GM19468 (cell line): ENCODE measurements around the gene SNX14.

Experiments used
- ATAC-seq: cut with Tn5 transposase; IDR thresholded peaks from one replicate; pipeline ENCODE4 v1.9.1; 2021; ENCODE audit warnings: mild to moderate bottlenecking, moderate library complexity, moderate number of reproducible peaks; ENCODE audit not compliant: unreplicated experiment; ENCODE audit errors: extremely low read depth

SNX14 gene

GRCh38 chr6:85516168-85516567 lies 77.5 kb downstream of the SNX14 start:
- ATAC-seq = no peak

- ATAC-seq = no peak
Measured at GRCh38 chr6:85506441-85507093, 87.1 kb downstream of the SNX14 start.

- ATAC-seq = no peak
Measured at GRCh38 chr6:85498596-85499258, 94.9 kb downstream of the SNX14 start.

DNA sequence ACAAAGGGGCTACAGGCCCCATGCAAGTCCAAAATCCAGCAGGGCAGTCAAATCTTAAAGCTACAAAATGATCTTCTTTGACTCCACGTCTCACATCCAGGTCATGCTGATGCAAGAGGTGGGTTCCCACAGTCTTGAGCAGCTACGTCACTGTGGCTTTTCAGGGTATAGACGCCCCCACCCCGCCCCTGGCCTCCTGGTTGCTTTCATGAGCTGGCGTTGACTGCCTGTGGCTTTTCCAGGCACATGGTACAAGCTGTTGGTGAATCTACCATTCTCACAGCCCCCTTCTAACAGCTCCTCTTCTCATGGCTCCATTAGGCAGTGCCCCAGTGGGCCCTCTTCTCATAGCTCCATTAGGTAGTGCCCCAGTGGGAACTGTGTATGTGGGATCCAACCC lies 96.8 kb downstream of the SNX14 start:
- no peak for ATAC-seq

DNA sequence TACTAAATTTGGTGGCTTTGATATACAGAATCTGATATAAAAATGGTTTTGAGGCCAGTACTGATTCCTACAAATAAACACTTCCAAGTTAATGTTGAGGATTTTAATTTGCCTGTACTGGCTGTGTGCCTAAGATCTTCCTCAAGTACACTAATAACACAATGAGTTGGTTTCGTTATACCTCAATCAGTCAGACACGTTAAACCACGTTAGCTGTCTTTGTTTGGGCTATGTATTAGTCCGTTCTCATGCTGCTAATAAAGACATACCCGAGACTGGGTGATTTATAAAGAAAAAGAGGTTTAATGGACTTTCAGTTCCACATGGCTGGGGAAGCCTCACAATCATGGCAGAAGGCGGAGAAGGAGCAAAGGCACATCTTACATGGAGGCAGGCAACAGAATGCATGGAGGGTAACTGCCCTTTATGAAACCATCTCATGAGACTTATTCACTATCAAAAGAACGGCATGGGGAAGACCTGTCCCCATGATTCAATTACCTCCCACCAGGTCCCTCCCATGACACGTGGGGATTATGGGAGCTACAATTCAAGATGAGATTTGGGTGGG lies 97.6 kb downstream of the SNX14 start:
- ATAC-seq = no peak

DNA sequence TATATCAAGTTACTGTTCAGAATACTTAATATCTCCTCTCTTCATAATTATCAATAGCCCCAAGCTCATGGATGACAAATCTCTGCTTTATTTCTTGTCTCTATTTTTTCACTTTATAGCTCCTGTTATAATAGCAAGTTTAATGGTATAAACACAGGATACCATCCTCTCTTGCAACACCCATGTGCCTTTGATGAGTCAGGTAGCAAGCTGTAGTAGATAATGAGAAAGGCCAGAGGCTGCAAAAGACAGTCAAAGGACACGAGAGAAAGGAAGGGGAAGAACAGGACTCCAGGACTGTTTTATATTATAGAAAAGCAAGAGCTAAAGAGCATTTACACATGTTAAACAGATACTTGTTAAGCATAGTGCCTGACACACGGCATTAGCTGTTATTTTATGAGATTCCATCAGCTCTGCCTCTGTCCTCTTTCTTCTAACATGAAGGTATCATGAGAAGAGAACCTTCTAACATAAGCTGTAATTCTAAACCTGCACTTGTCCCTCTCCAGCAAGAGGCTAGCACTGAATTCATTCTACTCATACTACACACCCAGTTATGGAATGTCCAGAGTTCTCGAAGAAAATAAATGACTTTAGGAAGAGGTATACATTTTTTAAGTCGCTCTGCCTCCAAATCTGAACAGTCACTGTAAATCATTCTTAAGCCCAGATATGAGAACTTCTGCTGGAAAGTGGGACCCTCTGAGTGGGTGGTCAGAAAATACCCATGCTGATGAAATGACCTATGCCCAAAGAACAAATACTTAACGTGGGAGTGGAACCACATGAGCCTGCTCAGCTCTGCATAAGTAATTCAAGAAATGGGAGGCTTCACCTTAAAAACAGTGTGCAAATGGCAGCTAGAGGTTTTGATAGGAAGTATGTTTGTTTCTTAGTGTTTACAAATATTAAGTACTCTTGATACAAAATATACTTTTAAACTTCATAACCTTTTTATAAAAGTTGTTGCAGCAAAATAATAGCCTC lies 98.8 kb downstream of the SNX14 start:
- no peak for ATAC-seq

DNA sequence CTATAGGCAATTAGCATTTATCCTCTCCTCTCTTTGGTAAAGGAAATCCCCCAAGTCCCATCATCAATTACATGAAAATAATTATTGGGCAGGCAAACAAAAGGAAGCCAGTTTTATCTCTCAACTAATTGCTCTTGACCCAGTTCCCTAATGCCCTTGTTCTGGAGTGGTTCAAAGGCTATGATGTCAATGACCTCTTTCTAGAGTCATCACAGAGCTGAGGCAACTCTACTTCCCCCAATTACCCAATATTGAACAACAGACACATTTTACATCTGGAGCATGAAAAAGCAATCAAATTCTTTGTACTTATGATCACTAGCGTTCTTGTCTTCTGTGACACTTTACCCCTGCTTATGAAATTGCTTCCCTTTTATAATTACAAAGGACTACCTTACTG lies 100.3 kb downstream of the SNX14 start:
- no peak for ATAC-seq

DNA sequence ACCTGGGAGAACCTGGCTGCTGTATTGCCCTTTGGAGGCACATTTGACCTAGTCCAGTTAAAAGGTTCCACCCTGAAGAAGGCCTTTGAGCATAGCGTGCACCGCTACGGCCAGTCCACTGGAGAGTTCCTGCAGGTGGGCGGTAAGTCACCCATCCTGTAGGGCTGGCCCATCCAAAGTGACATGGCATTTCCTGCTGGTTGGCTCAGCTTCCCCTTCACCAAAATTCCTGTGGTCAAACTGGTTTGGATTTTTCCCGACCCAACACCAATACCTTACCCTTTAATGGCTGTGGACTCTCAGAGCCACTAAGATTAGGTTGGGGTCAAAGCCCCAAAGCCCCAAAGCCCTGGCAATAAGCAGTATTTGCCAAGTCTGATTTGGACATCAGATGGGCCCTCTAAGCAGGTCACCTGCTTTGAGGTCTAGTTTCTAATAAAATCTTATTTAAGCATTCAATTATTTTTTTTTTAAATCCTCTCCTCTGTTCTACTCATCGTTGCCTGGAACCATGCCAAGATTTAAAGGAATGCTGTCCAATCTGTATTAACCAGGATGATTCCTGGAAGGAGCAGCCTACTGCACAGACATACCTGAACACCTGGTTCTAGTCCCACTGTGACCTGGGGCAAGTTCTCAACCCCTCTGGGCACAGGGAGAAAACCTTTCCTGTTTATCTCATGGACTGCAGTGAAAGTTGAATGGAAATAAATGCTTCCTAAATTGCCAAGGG lies 103.0 kb downstream of the SNX14 start:
- no peak for ATAC-seq

DNA sequence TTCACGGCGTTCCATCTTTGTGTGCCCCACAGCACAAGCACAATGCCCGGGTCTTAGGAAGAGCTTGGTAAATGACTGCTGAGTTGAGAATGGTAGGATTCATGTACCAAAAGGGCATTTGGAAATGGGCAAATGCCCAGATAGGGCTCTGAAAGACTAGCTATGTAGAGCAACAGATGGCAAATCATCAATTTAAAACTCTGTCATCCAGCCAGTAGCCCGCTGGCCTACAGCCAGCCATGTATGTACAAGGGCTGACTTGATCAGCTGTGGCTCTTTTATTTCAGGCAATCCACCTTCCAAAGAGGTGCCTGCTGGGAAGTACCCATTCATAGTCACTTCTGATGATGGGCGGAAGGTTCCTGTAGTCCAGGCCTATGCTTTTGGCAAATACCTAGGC lies 108.7 kb downstream of the SNX14 start:
- ATAC-seq = no peak

DNA sequence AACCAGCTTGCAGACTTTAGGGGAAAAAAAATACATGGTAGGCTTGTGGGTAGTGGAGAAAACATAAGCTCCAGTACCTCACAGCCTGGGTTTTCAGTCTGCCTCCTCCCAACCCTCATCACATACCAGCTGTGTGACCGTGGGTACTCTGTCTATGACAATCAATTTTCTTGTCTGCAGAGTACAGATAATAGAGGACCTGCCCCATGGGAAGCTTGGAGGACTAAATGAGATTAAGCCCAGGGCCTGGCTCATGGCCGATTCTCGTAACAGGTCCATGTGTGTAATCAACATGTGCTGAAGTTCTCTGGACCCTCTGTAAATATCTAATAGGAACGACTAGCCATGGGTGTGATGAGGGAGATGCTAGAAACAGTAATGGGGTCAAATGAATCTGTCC lies 109.8 kb downstream of the SNX14 start:
- no peak for ATAC-seq

- peak; percentile 87 for ATAC-seq
Measured at GRCh38 chr6:85482905-85483700, 110.6 kb downstream of the SNX14 start.

DNA sequence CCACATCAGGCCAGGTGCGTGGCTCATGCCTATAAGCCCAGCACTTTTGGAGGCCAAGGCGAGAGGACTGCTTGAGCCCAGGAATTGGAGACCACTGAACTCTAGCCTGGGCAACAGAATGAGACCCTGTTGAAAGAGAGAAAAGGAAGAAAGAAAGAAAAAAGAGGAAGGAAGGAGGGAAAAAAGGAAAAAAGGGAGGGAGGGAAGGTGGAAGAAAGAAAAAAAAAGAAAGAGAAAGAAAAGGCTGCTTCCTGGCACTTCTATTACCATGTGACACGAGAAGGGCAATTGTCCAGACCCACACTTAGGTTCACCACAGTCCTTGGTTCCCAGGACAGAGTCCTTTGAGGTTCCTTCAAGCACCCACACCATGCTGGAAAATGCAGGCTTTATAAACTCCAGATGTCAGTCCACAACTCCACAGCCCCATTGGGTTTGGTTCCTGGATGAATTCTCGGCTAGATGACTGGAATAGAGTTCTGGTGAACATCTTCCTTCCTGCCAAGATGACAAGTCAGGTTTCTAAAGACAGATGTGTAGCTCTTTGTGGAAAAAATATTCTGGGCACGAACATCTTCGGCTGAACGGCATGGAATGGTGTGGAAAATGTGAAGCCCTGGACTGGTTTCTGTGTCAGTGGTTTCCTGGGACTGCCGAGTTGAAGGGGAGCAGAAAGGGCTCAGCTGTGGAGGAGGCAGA lies 111.3 kb downstream of the SNX14 start:
- no peak for ATAC-seq

GRCh38 chr6:85479208-85479607 lies 114.5 kb downstream of the SNX14 start:
- no peak for ATAC-seq

- no peak for ATAC-seq
Measured at GRCh38 chr6:85476532-85476931, 117.1 kb downstream of the SNX14 start.

GRCh38 chr6:85473748-85474147 lies 119.9 kb downstream of the SNX14 start:
- ATAC-seq = no peak

GRCh38 chr6:85472744-85473143 lies 120.9 kb downstream of the SNX14 start:
- no peak for ATAC-seq

- ATAC-seq = no peak
Measured at GRCh38 chr6:85470023-85470410, 123.6 kb downstream of the SNX14 start.

DNA sequence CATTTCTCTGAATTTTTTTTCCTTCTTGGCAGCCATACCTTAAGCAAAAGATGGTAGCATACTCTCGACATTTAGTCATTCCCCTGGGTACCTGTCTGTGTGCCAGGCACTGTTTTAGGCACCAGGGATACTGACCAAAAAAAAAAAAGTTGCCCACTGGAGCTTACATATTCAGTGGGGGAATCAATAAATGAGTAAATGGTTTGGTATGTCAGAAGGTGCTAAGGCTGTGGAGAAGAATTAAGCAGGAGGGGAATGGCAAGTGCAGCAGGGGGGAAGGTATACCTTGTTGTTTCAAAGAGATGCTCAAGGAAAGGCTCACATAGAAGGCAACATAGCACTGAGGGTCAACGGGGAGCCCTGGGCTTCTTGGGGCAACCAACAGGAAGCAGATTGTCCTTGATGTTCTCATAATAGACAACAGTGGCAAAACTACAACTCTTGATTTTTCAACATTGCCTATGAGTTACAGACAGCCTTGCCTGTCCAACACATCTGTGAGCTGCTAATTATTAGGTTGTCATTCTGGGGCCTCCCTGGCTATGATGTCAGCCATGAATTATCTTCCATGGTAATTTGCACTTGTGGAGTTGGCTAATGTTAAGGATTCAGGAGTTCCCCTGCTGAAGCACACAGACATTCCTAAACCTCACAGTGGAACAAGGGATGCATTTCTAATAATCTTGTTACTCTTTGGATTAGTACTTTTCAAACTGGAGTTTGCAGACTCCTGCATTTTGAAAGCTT lies 124.2 kb downstream of the SNX14 start:
- no peak for ATAC-seq
